Measurements from ENCODE around the gene MSGN1.
"Not testable (repeated sequence)": the region's sequence is repeated elsewhere in the genome, so short reads cannot be mapped to it uniquely, and the experiment has no call there.

MSGN1 gene

DNA sequence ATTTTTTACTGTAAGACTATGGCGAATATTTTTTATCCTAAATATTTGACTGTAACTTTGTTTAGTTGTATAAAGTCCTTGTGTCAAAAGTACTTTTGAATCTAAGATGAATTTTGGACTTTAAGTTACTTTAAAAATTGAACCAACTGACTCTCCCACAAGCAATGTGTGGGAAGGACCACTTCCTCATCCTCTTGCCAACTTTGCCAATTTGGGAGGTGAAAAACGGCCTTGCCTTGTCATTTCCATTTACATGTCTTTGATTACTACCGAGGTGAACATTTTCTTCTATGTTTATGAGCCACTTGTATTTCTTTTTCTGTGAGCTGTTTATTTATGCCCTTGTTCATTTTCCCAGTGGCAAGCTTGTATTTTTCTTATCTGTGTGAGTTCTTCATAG, 12.8 kb upstream of the MSGN1 start:
- H3K4me3 ChIP-seq (ENCODE audit: low read depth, low read length), result no peak overlapping the region
- DNase-seq (ENCODE audit: low read depth), result no peak

DNA sequence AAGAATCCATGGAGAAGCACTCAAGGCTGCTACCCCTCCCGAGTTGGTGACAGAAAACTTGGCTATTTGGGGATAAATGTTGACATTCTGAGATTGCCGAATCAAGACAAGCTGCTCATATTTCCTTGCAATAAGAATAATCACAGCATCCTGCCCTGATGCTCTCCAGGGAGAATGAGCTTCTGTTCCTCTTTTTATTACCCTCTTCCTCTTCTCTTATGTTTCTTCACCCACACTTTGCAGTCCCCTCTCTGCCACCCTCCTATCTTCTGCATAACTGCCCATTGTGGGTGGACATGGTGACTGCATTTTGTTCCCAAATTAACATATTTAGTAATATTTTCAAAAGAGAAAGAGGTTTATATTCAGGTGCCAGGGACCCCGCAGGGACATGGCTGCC, 11.9 kb upstream of the MSGN1 start:
- H3K4me3 ChIP-seq (ENCODE audit: low read depth, low read length), result no peak overlapping the region
- DNase-seq (ENCODE audit: low read depth), result no peak

DNA sequence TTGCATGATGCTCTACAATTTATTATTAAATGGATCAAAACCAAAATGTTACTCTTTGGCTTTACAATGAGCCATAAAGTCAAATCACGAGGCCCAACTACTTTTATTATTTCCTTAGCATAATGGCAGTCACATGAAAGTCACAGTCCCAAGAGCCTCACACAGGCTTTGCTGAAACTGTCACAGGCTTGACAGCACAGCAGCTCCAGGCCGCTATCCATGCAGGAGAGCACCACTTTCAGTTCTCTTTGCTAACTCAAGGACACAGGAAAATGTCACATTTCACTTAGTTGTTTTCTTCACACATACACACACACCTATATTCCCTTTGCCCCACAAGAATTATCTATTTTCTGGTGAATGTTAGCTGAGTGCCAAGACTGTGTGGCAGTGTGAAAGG, 11.1 kb upstream of the MSGN1 start:
- DNase-seq (ENCODE audit: low read depth), result no peak
- no peak overlapping the region for H3K4me3 ChIP-seq (ENCODE audit: low read depth, low read length)

DNA sequence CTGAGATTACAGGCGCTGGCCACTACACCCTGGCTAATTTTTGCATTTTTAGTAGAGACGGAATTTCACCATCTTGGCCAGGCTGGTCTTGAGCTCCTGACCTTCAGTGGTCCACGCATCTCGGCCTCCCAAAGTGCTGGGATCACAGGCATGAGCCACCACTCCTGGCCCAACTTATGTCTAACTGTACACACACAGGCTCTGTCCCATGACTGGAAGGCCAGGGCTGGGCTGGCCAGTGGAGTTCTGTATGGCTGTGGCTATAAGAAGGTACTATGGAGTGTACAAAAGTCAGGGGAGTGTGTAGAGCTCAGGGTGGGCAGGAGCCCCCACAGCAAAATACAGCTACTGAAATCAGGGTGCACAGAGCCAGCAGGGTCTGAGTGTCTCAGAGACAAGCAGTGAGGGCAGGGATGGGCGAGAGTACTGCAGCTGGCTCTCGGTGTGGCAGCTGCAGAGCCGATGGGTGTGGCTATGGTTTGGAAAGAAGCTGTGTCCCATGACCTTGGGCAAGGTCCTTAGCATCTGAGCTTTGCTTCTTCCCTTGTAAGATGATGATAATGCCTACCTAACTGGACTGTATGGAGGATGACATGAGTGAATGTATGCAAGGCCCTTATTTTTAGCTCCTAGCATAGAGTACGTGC, 10.4 kb upstream of the MSGN1 start:
- H3K4me3 ChIP-seq (ENCODE audit: low read depth, low read length), result no peak overlapping the region
- DNase-seq (ENCODE audit: low read depth), result no peak

DNA sequence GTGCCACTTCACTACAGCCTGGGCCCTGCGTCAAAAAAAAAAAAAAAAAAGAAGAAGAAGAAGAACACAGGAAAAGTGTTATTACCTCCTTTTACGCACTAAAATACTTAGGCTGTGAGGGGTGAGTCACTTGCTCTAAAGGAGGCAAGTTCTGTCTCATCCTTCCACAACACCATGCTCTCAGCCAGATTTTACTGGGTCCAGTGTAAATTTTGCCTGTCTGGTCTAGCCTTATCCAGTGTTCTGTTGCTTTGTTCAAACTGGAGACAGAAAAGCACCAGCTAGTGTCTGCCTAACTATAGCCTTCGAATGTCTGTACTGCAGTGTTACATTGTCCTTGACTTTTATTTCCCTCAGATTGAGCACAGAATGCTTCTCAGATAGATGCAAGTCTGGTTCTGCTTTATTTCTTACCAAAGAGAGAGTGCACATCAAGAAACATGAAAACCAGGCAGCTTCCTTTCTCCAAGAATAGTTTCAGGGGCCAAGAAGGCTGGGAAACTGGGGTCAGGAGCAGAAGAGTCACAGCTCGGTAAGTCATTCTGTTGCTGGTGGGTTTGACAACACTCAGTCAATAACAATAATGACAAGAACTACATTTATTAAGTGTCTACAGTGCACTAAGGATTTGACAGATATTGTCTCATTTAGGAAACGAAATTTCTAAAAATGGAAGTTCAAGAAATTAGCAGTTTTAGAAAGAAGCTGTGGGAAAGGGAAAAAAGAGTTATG, 3.1 kb upstream of the MSGN1 start:
- no peak for DNase-seq (ENCODE audit: low read depth)
- H3K4me3 ChIP-seq (ENCODE audit: low read depth, low read length), result no peak overlapping the region

DNA sequence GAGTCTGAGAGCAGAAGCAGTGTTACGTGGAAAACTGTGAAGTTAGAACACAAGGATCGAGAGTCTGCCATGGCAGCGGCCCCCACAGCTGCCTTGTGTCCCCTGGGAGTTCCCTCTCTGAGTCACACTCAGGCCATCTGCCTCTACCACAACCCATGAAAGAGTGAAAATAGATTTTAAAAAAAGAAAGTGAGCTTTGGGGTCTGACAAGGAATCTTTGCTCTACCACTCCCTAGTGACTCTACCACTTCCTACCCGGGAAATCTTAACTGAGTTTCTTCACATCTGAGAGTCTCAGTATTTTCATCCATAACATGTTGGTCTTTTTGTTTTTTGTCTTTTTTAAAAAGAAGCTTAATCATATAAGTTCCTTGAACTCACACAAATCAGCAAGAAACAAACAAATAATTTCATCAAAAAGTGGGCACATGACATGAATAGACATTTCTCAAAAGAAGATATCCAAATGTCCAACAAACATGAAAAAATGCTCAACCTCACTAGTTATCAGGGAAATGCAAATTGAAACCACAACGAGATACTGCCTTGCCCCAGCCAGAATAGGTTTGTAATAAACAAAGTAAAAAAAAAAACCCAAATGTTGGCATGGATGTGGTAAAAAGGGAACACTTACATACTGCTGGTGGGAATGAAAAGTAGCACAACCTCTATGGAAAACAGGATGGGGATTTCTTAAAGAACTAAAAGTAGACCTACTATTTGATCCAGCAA, 2.4 kb upstream of the MSGN1 start:
- no peak overlapping the region for H3K4me3 ChIP-seq (ENCODE audit: low read depth, low read length)
- peak; percentile 64 for DNase-seq (ENCODE audit: low read depth)

DNA sequence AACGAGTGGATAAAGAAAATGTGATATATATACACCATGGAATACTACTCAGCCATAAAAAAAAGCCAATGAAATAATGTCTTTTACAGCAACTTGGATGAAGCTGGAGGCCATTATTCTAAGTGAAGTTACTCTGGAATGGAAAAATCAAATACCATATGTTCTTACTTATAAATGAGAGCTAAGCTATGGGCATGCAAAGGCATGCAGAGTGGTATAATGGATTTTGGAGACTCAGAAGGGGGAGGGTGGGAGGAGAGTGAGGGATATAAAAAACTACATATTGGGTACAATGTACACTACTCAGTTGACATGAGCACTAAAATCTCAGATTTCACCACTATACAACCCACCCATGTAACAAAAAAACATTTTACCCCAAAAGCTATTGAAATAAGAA, 1.7 kb upstream of the MSGN1 start:
- H3K4me3 ChIP-seq (ENCODE audit: low read depth, low read length), result no peak overlapping the region
- DNase-seq (ENCODE audit: low read depth), result no peak

DNA sequence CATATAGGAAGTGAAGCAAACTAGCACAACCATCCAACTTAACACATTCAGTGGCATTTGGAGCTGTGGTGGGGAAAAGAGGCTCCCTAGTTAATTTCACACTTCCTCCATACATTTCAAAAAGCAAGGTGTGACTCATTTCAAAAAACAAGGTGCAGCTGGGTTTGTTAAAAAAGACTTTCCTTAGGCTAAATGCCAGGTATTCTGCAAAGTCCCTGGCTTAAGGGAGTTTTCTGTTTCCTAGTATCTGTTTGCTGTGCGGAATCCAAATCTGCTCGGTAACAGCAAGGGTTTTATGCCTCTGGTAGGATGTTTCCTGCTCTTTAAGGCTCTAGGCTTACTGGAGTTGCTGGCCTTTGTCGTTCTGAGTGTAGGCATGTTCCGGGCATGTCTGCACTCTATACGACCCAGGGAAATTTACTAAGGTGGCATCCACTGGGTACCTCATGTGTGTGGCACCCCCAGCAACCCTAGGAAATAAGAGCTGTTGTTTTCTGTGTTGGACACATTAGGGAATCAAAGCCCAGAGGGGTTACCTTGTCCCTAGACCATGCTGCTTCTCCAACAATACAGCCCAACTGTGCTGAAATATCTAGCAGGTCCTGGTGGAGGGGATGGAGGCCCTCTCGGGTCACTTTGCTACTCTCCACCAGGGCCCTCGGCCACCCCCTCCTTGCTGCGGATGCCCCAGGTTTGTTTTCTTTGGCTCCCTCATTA, 634 bp upstream of the MSGN1 start:
- no peak for DNase-seq (ENCODE audit: low read depth)
- no peak overlapping the region for H3K4me3 ChIP-seq (ENCODE audit: low read depth, low read length)

DNA sequence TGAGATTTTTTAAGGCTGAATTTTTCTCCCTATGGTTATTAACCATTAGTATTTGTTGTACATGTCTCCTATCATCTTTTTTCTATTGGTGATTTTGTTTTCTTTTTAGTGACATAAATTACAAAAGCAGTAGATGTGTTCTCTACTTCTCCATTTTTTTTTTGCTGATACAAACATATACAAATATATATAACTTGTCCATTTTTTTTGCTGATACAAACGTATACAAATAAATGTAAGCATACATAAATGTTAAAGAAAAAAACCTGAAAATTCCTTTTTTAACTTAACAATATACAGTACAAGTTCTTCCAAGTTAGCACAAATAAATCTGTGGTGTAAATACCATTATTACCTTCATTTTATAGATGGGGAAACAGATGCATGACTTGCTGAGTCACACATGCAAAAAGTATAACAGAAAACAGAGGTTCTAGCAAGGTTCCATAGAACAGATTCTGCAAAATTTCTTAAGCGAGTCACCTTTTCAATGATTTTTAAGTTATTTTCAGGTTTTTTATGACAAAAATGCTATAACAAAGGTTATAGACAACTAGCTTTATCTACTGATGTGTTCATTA, 2.1 kb downstream of the MSGN1 start:
- H3K4me3 ChIP-seq (ENCODE audit: low read depth, low read length), result no peak overlapping the region
- DNase-seq (ENCODE audit: low read depth), result no peak

DNA sequence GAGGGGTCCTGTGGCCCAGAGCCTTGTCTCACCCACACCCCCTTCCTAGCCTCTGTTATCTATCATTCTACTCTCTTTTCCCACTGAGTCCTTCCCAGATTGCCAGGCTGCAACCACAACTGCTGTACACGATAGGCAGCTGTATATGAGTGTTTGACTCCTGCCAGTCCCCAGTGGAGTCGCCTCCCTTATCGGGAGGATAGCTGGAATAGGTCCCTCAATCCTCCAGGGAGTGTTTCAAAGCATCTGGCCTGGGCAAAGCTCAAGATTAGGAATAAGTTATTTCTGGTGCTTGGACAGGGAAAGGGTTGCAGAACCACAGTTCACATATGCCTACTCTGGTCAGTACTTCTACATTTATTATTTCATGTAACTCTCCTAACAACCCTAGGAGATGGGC, 4.8 kb downstream of the MSGN1 start:
- DNase-seq (ENCODE audit: low read depth), result no peak
- no peak overlapping the region for H3K4me3 ChIP-seq (ENCODE audit: low read depth, low read length)

DNA sequence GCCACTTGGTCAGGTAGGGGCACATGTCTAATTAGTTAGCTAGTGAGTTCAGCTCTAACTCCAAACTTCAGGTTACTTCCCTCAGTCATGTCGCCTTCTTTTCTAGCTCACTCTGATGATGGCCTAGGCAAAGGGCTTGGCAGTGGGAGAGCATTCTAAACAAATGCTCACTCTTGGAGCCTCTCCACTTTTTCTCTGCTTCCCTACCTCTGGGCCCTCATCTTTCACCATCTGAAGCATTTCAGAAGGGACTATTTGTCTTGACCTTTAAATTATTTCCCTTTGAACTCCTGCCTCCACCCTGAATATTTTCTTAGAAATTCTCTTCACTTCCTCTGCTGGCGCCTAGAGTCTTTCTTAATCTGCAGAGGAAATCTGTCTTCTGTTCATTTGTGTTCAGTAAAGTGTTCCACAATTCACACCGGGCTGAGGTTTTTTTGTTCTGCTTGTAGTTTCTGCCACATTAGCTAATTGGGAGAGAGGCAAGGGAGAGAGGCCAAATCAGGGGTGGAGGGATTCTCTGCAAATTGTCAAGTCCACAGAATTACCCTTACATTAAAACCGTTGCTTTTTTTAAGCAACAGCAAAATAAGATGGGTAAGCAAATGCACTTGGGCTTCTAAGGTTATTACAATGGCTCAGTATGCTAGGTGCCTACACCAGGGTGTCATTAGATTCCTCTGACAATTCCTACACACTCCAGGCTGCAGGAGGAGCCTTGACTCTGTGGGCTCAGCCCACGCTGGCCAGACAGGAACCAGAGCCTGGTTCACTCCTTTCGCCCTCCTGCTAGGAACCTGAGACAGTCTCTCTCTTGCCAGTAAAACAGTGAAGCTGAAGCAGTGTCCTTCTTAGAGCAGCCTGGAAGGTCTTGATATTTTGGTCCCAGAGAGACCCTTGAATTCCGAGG, 5.5 kb downstream of the MSGN1 start:
- no peak overlapping the region for H3K4me3 ChIP-seq (ENCODE audit: low read depth, low read length)
- DNase-seq (ENCODE audit: low read depth), result no peak

DNA sequence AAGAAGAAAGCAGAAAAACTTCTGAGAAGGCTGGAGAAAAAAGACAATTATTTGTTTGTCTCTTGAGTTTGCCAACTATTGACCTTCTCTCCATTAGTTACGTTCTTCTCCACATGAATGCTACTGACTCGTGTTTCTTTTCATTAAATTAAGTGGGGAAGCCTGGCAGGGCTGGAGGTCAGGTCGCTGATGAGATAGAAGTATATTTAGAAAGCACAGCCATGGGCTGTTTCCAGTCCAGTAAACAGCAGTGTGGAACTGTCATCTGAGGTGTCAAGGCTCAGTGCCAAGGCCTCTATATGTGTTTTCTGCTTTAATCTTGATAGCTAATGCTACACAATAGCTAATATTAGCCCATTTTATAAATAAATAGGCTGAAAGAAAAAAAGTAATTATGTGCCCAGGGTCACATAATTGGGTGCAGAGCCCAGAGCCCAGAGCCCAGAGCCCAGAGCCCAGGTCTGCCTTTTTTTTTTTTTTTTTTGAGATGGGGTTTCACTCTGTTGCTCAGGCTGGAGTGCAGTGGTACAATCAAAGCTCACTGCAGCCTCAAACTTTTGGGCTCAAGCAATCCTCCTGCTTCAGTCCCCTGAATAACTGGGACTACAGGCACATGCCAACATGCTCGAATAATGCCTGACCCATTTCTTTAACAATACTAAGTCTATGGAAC, 6.3 kb downstream of the MSGN1 start:
- no peak overlapping the region for H3K4me3 ChIP-seq (ENCODE audit: low read depth, low read length)
- no peak for DNase-seq (ENCODE audit: low read depth)

DNA sequence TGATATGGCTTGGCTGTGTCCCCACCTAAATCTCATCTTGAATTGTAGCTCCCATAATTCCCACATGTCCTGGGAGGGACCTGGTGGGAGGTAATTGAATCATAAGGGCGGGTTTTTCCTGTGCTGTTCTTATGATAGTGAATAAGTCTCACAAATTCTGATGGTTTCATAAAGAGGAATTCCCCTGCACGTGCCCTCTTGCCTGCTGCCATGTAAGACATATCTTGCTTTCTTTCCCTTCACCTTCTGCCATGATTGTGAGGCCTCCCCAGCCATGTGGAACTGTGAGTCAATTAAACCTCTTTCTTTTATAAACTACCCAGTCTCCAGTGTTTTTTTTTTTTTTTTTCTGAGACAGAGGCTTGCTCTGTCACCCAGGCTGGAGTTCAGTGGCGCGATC, 7.4 kb downstream of the MSGN1 start:
- DNase-seq (ENCODE audit: low read depth); H3K4me3 ChIP-seq (ENCODE audit: low read depth, low read length): not testable (repeated sequence)

DNA sequence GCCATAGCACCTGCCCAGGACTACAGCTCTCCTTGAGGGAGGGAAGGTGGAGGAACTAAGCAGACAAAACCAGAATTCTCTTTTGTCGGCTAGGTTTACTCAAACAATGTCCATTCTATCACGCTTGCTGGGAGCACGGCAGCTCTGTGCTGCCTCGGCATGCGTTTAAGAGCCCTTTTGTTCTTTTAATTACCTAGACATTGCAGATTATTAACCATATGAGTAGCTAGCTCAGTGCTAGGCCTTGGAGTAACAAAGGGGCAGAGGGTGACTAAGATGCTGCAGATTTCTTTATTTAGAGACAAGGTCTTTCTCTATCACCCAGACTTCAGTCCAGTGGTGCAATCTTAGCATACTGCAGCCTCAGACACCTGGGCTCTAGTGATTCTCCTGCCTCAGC, 11.1 kb downstream of the MSGN1 start:
- H3K4me3 ChIP-seq (ENCODE audit: low read depth, low read length), result no peak overlapping the region
- no peak for DNase-seq (ENCODE audit: low read depth)

DNA sequence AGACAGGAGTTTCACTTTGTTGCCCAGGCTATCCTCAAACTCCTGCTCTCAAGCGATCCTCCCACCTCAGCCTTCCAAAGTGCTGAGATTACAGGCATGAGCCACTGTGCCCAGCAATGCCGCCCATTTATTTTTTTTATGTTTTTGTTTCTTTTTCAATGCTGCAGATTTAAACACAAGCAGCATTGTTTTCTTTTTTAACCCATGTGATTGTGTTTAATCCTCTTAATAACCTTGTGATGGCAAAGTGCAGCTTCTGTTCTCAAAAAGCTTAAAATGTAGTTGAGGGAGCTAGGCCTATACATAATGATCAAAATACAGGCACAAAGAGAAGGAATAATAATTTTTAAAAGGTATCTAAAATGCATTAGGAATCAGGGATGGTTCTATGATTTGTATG, 11.5 kb downstream of the MSGN1 start:
- no peak for DNase-seq (ENCODE audit: low read depth)

DNA sequence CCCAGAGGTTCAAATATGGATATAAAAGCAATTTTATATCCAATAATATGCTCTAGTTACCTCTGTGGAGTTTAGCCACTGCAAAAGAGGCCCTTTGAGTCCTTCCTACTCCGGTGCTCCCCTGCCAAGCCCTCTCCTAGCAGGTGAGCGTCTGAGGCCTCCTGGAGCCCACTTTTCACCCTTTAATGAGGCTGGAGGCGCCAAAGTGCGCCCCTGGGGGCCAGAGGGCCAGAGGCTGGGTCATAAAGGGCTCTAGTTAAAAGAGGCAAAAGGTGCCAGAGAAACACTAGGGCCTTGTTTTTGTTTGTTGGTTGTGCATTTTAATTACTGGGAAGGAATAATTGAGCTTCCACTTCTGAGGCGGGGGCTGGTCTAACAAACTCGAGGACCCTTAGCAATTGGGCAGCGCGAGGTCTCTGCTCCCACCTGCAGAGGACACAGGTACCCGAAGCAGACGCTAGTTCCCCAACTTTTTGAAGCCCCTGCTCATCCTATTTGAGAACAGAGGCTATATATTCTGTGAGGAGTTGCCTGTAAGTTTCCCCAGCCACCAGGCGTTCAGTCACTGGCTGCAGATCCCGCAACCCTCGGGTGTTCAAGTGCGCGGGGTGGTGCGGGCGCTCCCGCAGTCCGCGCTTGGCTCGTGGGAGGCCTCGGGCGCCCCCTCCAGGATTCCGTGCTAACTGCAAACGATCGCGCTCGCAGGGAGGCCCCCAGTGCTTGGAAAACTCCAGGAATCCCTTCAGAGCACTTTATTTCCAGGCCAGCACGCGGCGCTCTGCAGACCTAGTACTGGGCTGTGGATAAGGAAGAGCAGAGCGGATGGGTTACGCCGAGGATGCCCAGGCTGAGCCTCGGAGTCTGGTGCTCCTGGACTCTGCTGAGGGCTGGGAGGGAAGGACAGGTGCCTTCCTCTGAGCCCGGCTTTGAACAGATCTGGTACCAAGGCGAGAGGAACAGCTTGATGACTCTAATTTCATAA, 14.1 kb downstream of the MSGN1 start:
- no peak for DNase-seq (ENCODE audit: low read depth)
- H3K4me3 ChIP-seq (ENCODE audit: low read depth, low read length), result peak overlapping the region; percentile 29

More for the DNA sequence above, 11.5 kb downstream of the MSGN1 start:
- H3K4me3 ChIP-seq (ENCODE audit: low read depth, low read length), result no peak overlapping the region

DNA sequence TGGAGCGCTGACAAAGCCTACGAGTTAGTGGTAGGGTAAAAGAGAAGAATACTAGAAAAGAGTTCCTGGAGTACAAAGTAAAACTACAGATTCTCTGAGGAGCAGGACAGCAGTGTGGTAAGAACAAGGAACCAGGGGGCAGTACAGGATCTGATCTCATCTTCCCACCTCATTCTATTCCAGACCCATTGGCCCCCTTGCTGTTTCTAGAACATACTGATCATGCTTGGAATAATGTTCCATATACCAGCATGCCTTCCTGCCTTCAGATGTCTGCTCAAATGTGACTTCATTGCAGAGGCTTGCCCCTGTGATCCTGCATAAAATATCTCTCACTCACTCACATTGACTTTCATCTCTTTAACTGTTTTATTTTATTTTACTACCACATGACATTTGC, 19.3 kb downstream of the MSGN1 start:
- H3K4me3 ChIP-seq (ENCODE audit: low read depth, low read length), result no peak overlapping the region
- DNase-seq (ENCODE audit: low read depth), result no peak
